Panc1 (cell line): ENCODE data around the gene KRT13. TPM values are rescaled to one million over a fixed set of nuclear protein-coding genes. Genes with fewer than 3 reads are reported as not detected.
A peak's percentile ranks its signal among the peaks of the same experiment; 100 is the strongest.

Experiments
- ATAC-seq: fragments of 200-7000 bp; cut with Tn5 transposase; 2 replicates; pipeline ENCODE4 v1.9.1; 2020; ENCODE audit warnings: mild to moderate bottlenecking, moderate library complexity
- BruUV-seq: library from RNA; stranded (reverse); fragments of 400-500 nt; replicated peaks from 2 replicates; lab custom pipeline; 2021; lab: Mats Ljungman, UMichigan
- CTCF ChIA-PET: fragments of 300-600 bp; sonication (Branson Sonifier 250); formaldehyde crosslinking; loops from one replicate; lab custom pipeline; 2022; ENCODE audit warnings: antibody characterized with exemption; lab: Charles Lee
- POLR2A ChIA-PET: fragments of 300-600 bp; sonication (Branson Sonifier 250); formaldehyde crosslinking; loops from one replicate; lab custom pipeline; 2022; ENCODE audit warnings: antibody characterized with exemption; lab: Charles Lee
- DNase-seq: peaks from one replicate; pipeline ENCODE4 v3.0.0-alpha.2; 2010; ENCODE audit warnings: low read depth, low spot score
- H3K27ac ChIP-seq: 2 replicates; pipeline ENCODE4 v1.5.1; 2011; ENCODE audit warnings: mild to moderate bottlenecking, low read length, inconsistent platforms
- H3K27me3 ChIP-seq: fragments of 200-500 bp; sonication (Bioruptor generic); 2 replicates; pipeline ENCODE4 v1.6.0; 2014; ENCODE audit warnings: low read length, inconsistent platforms; ENCODE audit not compliant: control insufficient read depth, insufficient read depth
- H3K36me3 ChIP-seq: fragments of 200-500 bp; sonication (Bioruptor generic); 2 replicates; pipeline ENCODE4 v1.5.1; 2014; ENCODE audit warnings: inconsistent platforms, mild to moderate bottlenecking, low read length, moderate library complexity; ENCODE audit not compliant: control insufficient read depth, insufficient read depth
- H3K4me1 ChIP-seq: 2 replicates; pipeline ENCODE4 v1.5.1; 2011; ENCODE audit warnings: inconsistent platforms, mild to moderate bottlenecking, low read length, moderate library complexity; ENCODE audit not compliant: control insufficient read depth, insufficient read depth
- H3K4me3 ChIP-seq, 2 experiments: 2 replicates each; pipeline ENCODE4 v1.5.1; 2011 to 2012; ENCODE audit warnings: low read depth in 2 of 2, low read length in 2 of 2, mild to moderate bottlenecking in 2 of 2, inconsistent platforms in 1 of 2, moderate library complexity in 1 of 2
- H3K9me3 ChIP-seq: fragments of 200-500 bp; sonication (Bioruptor generic); 2 replicates; pipeline ENCODE4 v1.5.1; 2014; ENCODE audit warnings: low read depth, mild to moderate bottlenecking, inconsistent platforms, low read length, moderate library complexity; ENCODE audit not compliant: control insufficient read depth, insufficient read depth
- POLR2AphosphoS5 ChIP-seq: IDR thresholded peaks from 2 replicates; pipeline ENCODE4 v1.6.1; 2012; ENCODE audit warnings: mild to moderate bottlenecking, low read depth, low read length, moderate library complexity
- SIN3A ChIP-seq: IDR thresholded peaks from 2 replicates; pipeline ENCODE4 v1.6.1; 2012; ENCODE audit warnings: low read depth, mild to moderate bottlenecking, low read length, moderate library complexity, borderline replicate concordance; ENCODE audit not compliant: insufficient read depth
- TCF7L2 ChIP-seq: IDR thresholded peaks from 2 replicates; pipeline ENCODE4 v1.6.1; 2011; ENCODE audit warnings: mild to moderate bottlenecking, low read depth, low read length, inconsistent platforms
- in situ Hi-C: cut with HindIII; loops from 2 replicates; pipeline ENCODE4 v1.10.0; 2016; ENCODE audit warnings: low sequenced_read_pairs, low pct_unique_long_range_greater_than_20kb
- intact Hi-C: fragments of 100-400 bp; cut with micrococcal nuclease; formaldehyde crosslinking; loops from one replicate; pipeline ENCODE4 v1.10.0; 2022; ENCODE audit not compliant: unreplicated experiment
- total RNA-seq: library from RNA; stranded (reverse); gene quantifications from one replicate; pipeline ENCODE4 v1.2.1, GENCODE V29; 2021; ENCODE audit not compliant: unreplicated experiment
- TF ChIP-seq, protein P1 (sequence below): fragments of 450-650 bp; IDR thresholded peaks from 2 replicates; pipeline ENCODE4 v1.5.1; 2017; ENCODE audit warnings: mild to moderate bottlenecking
- TF ChIP-seq, protein P2 (sequence below), 2 experiments: IDR thresholded peaks; 2 replicates each; pipeline ENCODE4 v1.6.1; 2011 to 2012; ENCODE audit warnings: low read depth in 2 of 2, control low read depth in 1 of 2, low read length in 1 of 2, mild to moderate bottlenecking in 1 of 2, moderate library complexity in 1 of 2; ENCODE audit not compliant: insufficient read depth in 1 of 2

KRT13 gene
- total RNA-seq, 1 experiment from 2014 or later, result 0.36 TPM

DNA sequence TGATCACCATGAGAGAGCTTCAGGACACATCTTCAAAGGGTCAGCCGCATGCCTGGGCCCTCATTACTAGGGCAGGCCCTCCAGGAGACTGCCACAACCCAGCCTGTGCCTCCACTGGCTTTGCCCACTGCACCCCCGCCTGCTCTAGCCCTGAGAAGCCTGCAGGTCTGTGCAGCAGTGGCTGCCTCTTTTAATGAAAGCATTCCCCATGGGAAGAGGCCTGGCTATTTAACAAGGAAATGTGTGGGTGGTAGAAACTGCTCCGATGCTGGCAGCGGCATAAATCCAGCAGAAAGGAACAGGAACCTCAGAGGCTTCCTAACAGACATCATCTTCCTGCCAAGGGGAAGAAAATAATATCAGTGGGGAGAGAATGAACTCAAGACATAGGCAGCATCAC, 37.9 kb downstream of the KRT13 start:
- POLR2A ChIA-PET, result no interaction called here
- TF ChIP-seq TCF7L2, result no peak
- no peak for TF ChIP-seq SIN3A
- in situ Hi-C loops (no loop called here), intact Hi-C loops (no loop called here)
- Histone ChIP-seq H3K27me3 (no peaks in the 10 kb centered on the region), H3K9me3 (peaks cover 8% of the 10 kb centered on the region; the same call in 1 of the 2 replicates), H3K4me3 (no peak overlapping the region), H3K27ac (no peak overlapping the region), H3K36me3 (no peaks in the 10 kb centered on the region), H3K4me1 (peaks cover 17% of the 10 kb centered on the region)
- ATAC-seq (no peak), DNase-seq (no peak)
- no TSS peak for BruUV-seq
- CTCF ChIA-PET, result no interaction called here

DNA sequence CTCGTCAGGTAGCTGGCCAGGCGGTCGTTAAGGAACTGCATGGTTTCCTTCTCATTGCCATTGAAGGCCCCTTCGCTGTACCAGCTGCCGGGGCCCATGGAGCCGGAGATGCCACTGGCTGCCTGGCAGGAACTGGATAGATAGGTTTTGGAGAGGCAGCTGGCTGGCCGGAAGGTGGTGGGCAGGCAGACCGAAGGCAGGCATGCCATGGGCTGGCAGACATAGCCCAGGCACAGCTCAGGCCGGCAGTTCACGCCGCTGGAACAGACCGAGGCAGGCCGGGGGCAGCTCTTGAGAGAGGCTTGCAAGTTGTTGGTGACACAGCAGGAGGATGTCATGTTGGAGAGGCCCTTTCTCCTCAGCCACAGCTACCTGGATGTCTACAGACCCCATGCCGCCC, 38.4 kb downstream of the KRT13 start, which contains the start of gene KRT32:
TSS of gene KRT32 (minus strand) at position 399 of the 400 bp plus-strand sequence. CDS start at position 338, 61 bp downstream.
- no peaks in the 10 kb centered on the region for H3K27me3 ChIP-seq
- intact Hi-C loops, result no loop called here
- ChIA-PET POLR2A (no interaction called here), CTCF (interaction anchor here (0.6 to 1.0 kb wide), 2 partner anchors 17 to 181 kb away, joined by 3 read pairs; no protein-coding TSS in a partner anchor)
- H3K36me3 ChIP-seq, result no peaks in the 10 kb centered on the region
- no peak within 1 kb of the TSS for H3K4me3 ChIP-seq
- DNase-seq (no peak), ATAC-seq (no peak)
- in situ Hi-C loops, result no loop called here
- H3K9me3 ChIP-seq, result peaks cover 8% of the 10 kb centered on the region; the same call in 1 of the 2 replicates
- peaks cover 17% of the 10 kb centered on the region for H3K4me1 ChIP-seq
- no TSS peak for BruUV-seq
- TF ChIP-seq, protein P1, sequence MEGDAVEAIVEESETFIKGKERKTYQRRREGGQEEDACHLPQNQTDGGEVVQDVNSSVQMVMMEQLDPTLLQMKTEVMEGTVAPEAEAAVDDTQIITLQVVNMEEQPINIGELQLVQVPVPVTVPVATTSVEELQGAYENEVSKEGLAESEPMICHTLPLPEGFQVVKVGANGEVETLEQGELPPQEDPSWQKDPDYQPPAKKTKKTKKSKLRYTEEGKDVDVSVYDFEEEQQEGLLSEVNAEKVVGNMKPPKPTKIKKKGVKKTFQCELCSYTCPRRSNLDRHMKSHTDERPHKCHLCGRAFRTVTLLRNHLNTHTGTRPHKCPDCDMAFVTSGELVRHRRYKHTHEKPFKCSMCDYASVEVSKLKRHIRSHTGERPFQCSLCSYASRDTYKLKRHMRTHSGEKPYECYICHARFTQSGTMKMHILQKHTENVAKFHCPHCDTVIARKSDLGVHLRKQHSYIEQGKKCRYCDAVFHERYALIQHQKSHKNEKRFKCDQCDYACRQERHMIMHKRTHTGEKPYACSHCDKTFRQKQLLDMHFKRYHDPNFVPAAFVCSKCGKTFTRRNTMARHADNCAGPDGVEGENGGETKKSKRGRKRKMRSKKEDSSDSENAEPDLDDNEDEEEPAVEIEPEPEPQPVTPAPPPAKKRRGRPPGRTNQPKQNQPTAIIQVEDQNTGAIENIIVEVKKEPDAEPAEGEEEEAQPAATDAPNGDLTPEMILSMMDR, result no peak
- no peak for TF ChIP-seq POLR2AphosphoS5
- H3K27ac ChIP-seq, result peak within 1 kb of the TSS; percentile 85

DNA sequence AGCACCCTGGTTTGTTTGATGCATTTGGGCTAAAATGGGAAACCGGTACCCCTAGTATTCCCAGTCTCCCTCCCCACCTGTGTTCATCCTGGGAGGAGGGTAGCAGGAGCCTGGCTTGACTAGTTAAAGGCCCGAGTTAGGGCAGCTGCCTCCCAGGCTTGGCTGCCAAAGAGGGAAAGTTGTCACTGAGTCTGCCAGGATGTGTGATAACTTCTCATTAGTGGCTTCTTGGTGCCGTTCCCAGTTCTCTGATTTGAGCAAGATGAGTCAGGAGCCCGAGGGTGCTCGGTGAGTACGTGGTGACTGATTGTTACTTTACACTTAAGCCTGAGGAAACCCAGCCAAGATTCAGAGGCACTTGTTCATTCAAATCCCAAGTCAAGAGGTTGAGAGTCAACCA, 40.7 kb downstream of the KRT13 start:
- Histone ChIP-seq H3K4me3 (no peak overlapping the region), H3K27me3 (no peaks in the 10 kb centered on the region), H3K27ac (peak overlapping the region; percentile 85), H3K9me3 (peaks cover 8% of the 10 kb centered on the region; the same call in 1 of the 2 replicates), H3K4me1 (peaks cover 17% of the 10 kb centered on the region), H3K36me3 (no peaks in the 10 kb centered on the region)
- TF ChIP-seq POLR2AphosphoS5 (peak; percentile 77; the same call in 1 of the 2 replicates), SIN3A (no peak), TCF7L2 (peak; percentile 75)
- TF ChIP-seq, protein P1, result no peak
- TF ChIP-seq, protein P2, sequence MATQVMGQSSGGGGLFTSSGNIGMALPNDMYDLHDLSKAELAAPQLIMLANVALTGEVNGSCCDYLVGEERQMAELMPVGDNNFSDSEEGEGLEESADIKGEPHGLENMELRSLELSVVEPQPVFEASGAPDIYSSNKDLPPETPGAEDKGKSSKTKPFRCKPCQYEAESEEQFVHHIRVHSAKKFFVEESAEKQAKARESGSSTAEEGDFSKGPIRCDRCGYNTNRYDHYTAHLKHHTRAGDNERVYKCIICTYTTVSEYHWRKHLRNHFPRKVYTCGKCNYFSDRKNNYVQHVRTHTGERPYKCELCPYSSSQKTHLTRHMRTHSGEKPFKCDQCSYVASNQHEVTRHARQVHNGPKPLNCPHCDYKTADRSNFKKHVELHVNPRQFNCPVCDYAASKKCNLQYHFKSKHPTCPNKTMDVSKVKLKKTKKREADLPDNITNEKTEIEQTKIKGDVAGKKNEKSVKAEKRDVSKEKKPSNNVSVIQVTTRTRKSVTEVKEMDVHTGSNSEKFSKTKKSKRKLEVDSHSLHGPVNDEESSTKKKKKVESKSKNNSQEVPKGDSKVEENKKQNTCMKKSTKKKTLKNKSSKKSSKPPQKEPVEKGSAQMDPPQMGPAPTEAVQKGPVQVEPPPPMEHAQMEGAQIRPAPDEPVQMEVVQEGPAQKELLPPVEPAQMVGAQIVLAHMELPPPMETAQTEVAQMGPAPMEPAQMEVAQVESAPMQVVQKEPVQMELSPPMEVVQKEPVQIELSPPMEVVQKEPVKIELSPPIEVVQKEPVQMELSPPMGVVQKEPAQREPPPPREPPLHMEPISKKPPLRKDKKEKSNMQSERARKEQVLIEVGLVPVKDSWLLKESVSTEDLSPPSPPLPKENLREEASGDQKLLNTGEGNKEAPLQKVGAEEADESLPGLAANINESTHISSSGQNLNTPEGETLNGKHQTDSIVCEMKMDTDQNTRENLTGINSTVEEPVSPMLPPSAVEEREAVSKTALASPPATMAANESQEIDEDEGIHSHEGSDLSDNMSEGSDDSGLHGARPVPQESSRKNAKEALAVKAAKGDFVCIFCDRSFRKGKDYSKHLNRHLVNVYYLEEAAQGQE (IDR thresholded peaks at IDR 0.05; ENCODE audit: insufficient read depth in 1 of 2, low read depth in 2 of 2, low read length in 1 of 2), result no peak
- ChIA-PET POLR2A (interaction anchor here (0.7 kb wide), 1 partner anchor 10 kb away, joined by 3 read pairs; no protein-coding TSS in a partner anchor), CTCF (no interaction called here)
- DNase-seq (peak; percentile 90), ATAC-seq (peak; percentile 99)
- in situ Hi-C loops (no loop called here), intact Hi-C loops (no loop called here)
- no TSS peak for BruUV-seq
